CD14-positive monocyte (primary cell): ENCODE results near the gene TP53TG5. TPM values are rescaled to one million over a fixed set of nuclear protein-coding genes. Genes with fewer than 3 reads are reported as not detected.

Source experiments
- DNase-seq, 3 donors: peaks; one replicate each; pipeline ENCODE4 v3.0.0-alpha.2; 2011 to 2022
- H2AFZ ChIP-seq: 2 replicates; pipeline ENCODE4 v1.6.0; 2012; ENCODE audit warnings: mild to moderate bottlenecking, low read depth, low read length, inconsistent platforms; ENCODE audit not compliant: insufficient read depth, poor library complexity, severe bottlenecking
- H3K27ac ChIP-seq, 2 donors: 1 replicate in 1 of 2; 2 replicates in 1 of 2; pipeline ENCODE4 v1.5.1; 2012 to 2013; ENCODE audit warnings: low read length in 2 of 2, control low read depth in 1 of 2, inconsistent platforms in 1 of 2, low read depth in 1 of 2, mild to moderate bottlenecking in 1 of 2
- H3K27me3 ChIP-seq, 2 donors: one replicate each; pipeline versions ENCODE4 v1.6.0 to v1.6.1; 2011 to 2013; ENCODE audit warnings: low read length in 2 of 2; ENCODE audit not compliant: control insufficient read depth in 2 of 2, insufficient read depth in 2 of 2
- H3K36me3 ChIP-seq, 2 donors: replicated peaks in 1 of 2; 1 replicate in 1 of 2; 2 replicates in 1 of 2; pipeline versions ENCODE4 v1.5.1 to v1.6.1; 2012 to 2013; ENCODE audit warnings: low read length in 2 of 2, control low read depth in 1 of 2, inconsistent platforms in 1 of 2, mild to moderate bottlenecking in 1 of 2; ENCODE audit not compliant: insufficient read depth in 2 of 2, control insufficient read depth in 1 of 2
- H3K4me1 ChIP-seq, 2 donors: 1 replicate in 1 of 2; 2 replicates in 1 of 2; pipeline versions ENCODE4 v1.5.1 to v1.6.1; 2012 to 2013; ENCODE audit warnings: low read length in 2 of 2, control low read depth in 1 of 2, inconsistent platforms in 1 of 2, mild to moderate bottlenecking in 1 of 2, moderate library complexity in 1 of 2; ENCODE audit not compliant: insufficient read depth in 2 of 2, control insufficient read depth in 1 of 2
- H3K4me2 ChIP-seq: replicated peaks from 2 replicates; pipeline ENCODE3; 2012; ENCODE audit warnings: low read length, moderate library complexity, mild to moderate bottlenecking; ENCODE audit not compliant: poor library complexity, severe bottlenecking; ENCODE audit errors: extremely low read depth
- H3K4me3 ChIP-seq, 3 experiments: fragments of 200-600 bp in 1 of 3; sonication (generic) in 1 of 3; replicated peaks in 1 of 3; 1 replicate in 2 of 3; 2 replicates in 1 of 3; pipeline ENCODE4 v1.5.1; 2011 to 2013; ENCODE audit warnings: low read length in 3 of 3, mild to moderate bottlenecking in 3 of 3, control low read depth in 2 of 3, low read depth in 2 of 3, inconsistent platforms in 1 of 3, moderate library complexity in 1 of 3
- H3K79me2 ChIP-seq: 2 replicates; pipeline ENCODE4 v1.6.0; 2012; ENCODE audit warnings: mild to moderate bottlenecking, control low read depth, inconsistent platforms, low read length, moderate library complexity; ENCODE audit not compliant: insufficient read depth
- H3K9ac ChIP-seq: 2 replicates; pipeline ENCODE4 v1.6.0; 2017; ENCODE audit warnings: low read length, mild to moderate bottlenecking; ENCODE audit not compliant: insufficient read depth, poor library complexity, severe bottlenecking
- H3K9me3 ChIP-seq, 2 donors: replicated peaks in 1 of 2; 1 replicate in 1 of 2; 2 replicates in 1 of 2; pipeline versions ENCODE4 v1.5.1 to v1.6.1; 2012 to 2013; ENCODE audit warnings: low read length in 2 of 2, control low read depth in 1 of 2; ENCODE audit not compliant: control insufficient read depth in 1 of 2, insufficient read depth in 1 of 2
- H4K20me1 ChIP-seq: 2 replicates; pipeline ENCODE4 v1.6.0; 2012; ENCODE audit warnings: mild to moderate bottlenecking, low read length, control low read depth, moderate library complexity; ENCODE audit not compliant: insufficient read depth
- H3K27ac Mint-ChIP-seq, 7 donors: one replicate each; pipeline ENCODE4 v1.8.0; 2020; ENCODE audit warnings: mild to moderate bottlenecking in 7 of 7, mixed read lengths in 7 of 7, moderate library complexity in 6 of 7, inconsistent platforms in 2 of 7
- H3K27me3 Mint-ChIP-seq, 3 donors: one replicate each; pipeline ENCODE4 v1.8.0; 2021 to 2022; ENCODE audit warnings: low read depth in 3 of 3, mild to moderate bottlenecking in 3 of 3, mixed read lengths in 3 of 3, moderate library complexity in 3 of 3, inconsistent platforms in 1 of 3
- H3K36me3 Mint-ChIP-seq, 2 donors: one replicate each; pipeline ENCODE4 v1.8.0; 2020; ENCODE audit warnings: mixed read lengths in 2 of 2, inconsistent platforms in 1 of 2, mild to moderate bottlenecking in 1 of 2
- H3K4me1 Mint-ChIP-seq: one replicate; pipeline ENCODE4 v1.8.0; 2020; ENCODE audit warnings: mild to moderate bottlenecking, mixed read lengths
- H3K4me3 Mint-ChIP-seq, 2 donors: one replicate each; pipeline ENCODE4 v1.8.0; 2020; ENCODE audit warnings: mild to moderate bottlenecking in 2 of 2, mixed read lengths in 2 of 2, moderate library complexity in 1 of 2
- H3K9me3 Mint-ChIP-seq, 7 donors: one replicate each; pipeline ENCODE4 v1.8.0; 2020 to 2022; ENCODE audit warnings: mixed read lengths in 7 of 7, mild to moderate bottlenecking in 6 of 7, moderate library complexity in 6 of 7, inconsistent platforms in 2 of 7
- CTCF ChIP-seq: fragments of 200-600 bp; IDR thresholded peaks from one replicate; pipeline ENCODE4 v1.8.0; 2022; ENCODE audit warnings: antibody characterized with exemption, mild to moderate bottlenecking
- WGBS: methylation state at CpG from one replicate; pipeline ENCODE4 v1.1.5; 2013; ENCODE audit warnings: missing lambda C conversion rate; ENCODE audit not compliant: insufficient coverage; 5-methylcytosine and 5-hydroxymethylcytosine counted together
- intact Hi-C, 2 donors: fragments of 100-400 bp; cut with micrococcal nuclease; formaldehyde crosslinking; loops; one replicate each; pipeline versions ENCODE4 v1.15.0 to v1.15.1; 2023
- polyA plus RNA-seq, 3 donors: library from polyadenylated mRNA; depleted of rRNA in 1 of 3; unstranded in 2 of 3; stranded (reverse) in 1 of 3; fragments of 300-500 nt in 2 of 3; fragments of >200 nt in 1 of 3; fragmentation: Illumina TruSeq in 2 of 3; gene quantifications; 1 replicate in 2 of 3; 2 replicates in 1 of 3; pipeline ENCODE4 v1.2.3, GENCODE V29; 2012 to 2021

TP53TG5 gene
- polyA plus RNA-seq, 3 donors, result 0.11 TPM; not detected in 2

GRCh38 chr20:45425561-45425960 lies 47.4 kb upstream of the TP53TG5 start:
- peaks cover 60 to 80% of the 10 kb centered on the region in 2 donors for H3K36me3 ChIP-seq
- H4K20me1 ChIP-seq, result no peaks in the 10 kb centered on the region
- Mint-ChIP-seq H3K4me3 (no peak overlapping the region), H3K4me1 (no peaks in the 10 kb centered on the region), H3K9me3 (no peaks in the 10 kb centered on the region), H3K36me3 (peaks cover 67 to 71% of the 10 kb centered on the region in 2 donors), H3K27ac (peak overlapping the region in 1 of 7 donors; percentile 68), H3K27me3 (peaks cover 0 to 2% (median 0%) of the 10 kb centered on the region in 3 donors)
- no peak for TF ChIP-seq CTCF
- intact Hi-C loops, result no loop called here
- DNase-seq, result no peak
- H2AFZ ChIP-seq, result no peak overlapping the region
- H3K4me3 ChIP-seq, result no peak overlapping the region
- H3K4me2 ChIP-seq, result no peak overlapping the region
- no peaks in the 10 kb centered on the region for H3K79me2 ChIP-seq
- 97% methylated on average over 11 of the region's 17 CpGs for WGBS
- no peaks in the 10 kb centered on the region for H3K4me1 ChIP-seq
- no peaks in the 10 kb centered on the region for H3K9me3 ChIP-seq
- no peak overlapping the region for H3K27ac ChIP-seq
- H3K9ac ChIP-seq, result no peak overlapping the region
- H3K27me3 ChIP-seq, result no peaks in the 10 kb centered on the region

GRCh38 chr20:45423700-45424099 lies 45.6 kb upstream of the TP53TG5 start:
- H3K9ac ChIP-seq, result no peak overlapping the region
- Mint-ChIP-seq H3K4me3 (no peak overlapping the region), H3K36me3 (peaks cover 85 to 89% of the 10 kb centered on the region in 2 donors), H3K27ac (peak overlapping the region in 1 of 7 donors; percentile 21), H3K9me3 (no peaks in the 10 kb centered on the region), H3K4me1 (no peaks in the 10 kb centered on the region), H3K27me3 (peaks cover 0 to 2% (median 0%) of the 10 kb centered on the region in 3 donors)
- no peak overlapping the region for H3K4me2 ChIP-seq
- no CpG with 5 or more reads among the region's 2 CpGs for WGBS
- peaks cover 3% of the 10 kb centered on the region for H3K79me2 ChIP-seq
- no peaks in the 10 kb centered on the region for H3K9me3 ChIP-seq
- no peaks in the 10 kb centered on the region for H3K27me3 ChIP-seq
- no peaks in the 10 kb centered on the region for H4K20me1 ChIP-seq
- no peak for TF ChIP-seq CTCF
- intact Hi-C loops, result no loop called here
- DNase-seq, result no peak
- no peak overlapping the region for H2AFZ ChIP-seq
- peaks cover 78 to 91% of the 10 kb centered on the region in 2 donors for H3K36me3 ChIP-seq
- no peak overlapping the region for H3K27ac ChIP-seq
- no peaks in the 10 kb centered on the region for H3K4me1 ChIP-seq
- no peak overlapping the region for H3K4me3 ChIP-seq
